ENCODE measurements around the gene MACF1.

GRCh38 chr1:39360731-39361130 is 156.2 kb downstream of the MACF1 start:
- TF ChIP-seq, protein P1, sequence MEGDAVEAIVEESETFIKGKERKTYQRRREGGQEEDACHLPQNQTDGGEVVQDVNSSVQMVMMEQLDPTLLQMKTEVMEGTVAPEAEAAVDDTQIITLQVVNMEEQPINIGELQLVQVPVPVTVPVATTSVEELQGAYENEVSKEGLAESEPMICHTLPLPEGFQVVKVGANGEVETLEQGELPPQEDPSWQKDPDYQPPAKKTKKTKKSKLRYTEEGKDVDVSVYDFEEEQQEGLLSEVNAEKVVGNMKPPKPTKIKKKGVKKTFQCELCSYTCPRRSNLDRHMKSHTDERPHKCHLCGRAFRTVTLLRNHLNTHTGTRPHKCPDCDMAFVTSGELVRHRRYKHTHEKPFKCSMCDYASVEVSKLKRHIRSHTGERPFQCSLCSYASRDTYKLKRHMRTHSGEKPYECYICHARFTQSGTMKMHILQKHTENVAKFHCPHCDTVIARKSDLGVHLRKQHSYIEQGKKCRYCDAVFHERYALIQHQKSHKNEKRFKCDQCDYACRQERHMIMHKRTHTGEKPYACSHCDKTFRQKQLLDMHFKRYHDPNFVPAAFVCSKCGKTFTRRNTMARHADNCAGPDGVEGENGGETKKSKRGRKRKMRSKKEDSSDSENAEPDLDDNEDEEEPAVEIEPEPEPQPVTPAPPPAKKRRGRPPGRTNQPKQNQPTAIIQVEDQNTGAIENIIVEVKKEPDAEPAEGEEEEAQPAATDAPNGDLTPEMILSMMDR (IDR thresholded peaks at IDR 0.05) = no peak
- no peak for TF ChIP-seq EP300 (IDR thresholded peaks at IDR 0.05)
